DOHH2 (cell line): Measurements from ENCODE around the gene COL23A1.
A peak's percentile ranks its signal among the peaks of the same experiment; 100 is the strongest.
"Not testable (repeated sequence)": the region's sequence is repeated elsewhere in the genome, so short reads cannot be mapped to it uniquely, and the experiment has no call there.

Source experiments
- H3F3A ChIP-seq: fragments of 200-600 bp; sonication (generic), shearing (Covaris generic); 2 replicates; pipeline ENCODE4 v1.6.0; 2016; ENCODE audit warnings: antibody characterized with exemption, mild to moderate bottlenecking; ENCODE audit not compliant: control insufficient read depth, insufficient read depth
- H3K27ac ChIP-seq: fragments of 200-600 bp; sonication (generic); 2 replicates; pipeline ENCODE4 v1.5.1; 2014; ENCODE audit warnings: low read depth, mild to moderate bottlenecking, low read length, moderate library complexity
- H3K27me3 ChIP-seq: fragments of 200-600 bp; sonication (generic); 2 replicates; pipeline ENCODE4 v1.6.1; 2014; ENCODE audit warnings: mild to moderate bottlenecking, low read length, mixed read lengths; ENCODE audit not compliant: control insufficient read depth
- H3K36me3 ChIP-seq: fragments of 200-600 bp; sonication (generic); 2 replicates; pipeline ENCODE4 v1.6.1; 2014; ENCODE audit warnings: mild to moderate bottlenecking, low read length, moderate library complexity, mixed read lengths; ENCODE audit not compliant: control insufficient read depth
- H3K4me1 ChIP-seq: fragments of 200-600 bp; sonication (generic); 2 replicates; pipeline ENCODE4 v1.6.1; 2014; ENCODE audit warnings: mild to moderate bottlenecking, low read length, mixed read lengths; ENCODE audit not compliant: control insufficient read depth
- H3K4me2 ChIP-seq: fragments of 200-600 bp; sonication (generic); 2 replicates; pipeline ENCODE4 v1.6.0; 2014; ENCODE audit warnings: mild to moderate bottlenecking, low read length, moderate library complexity
- H3K4me3 ChIP-seq: fragments of 200-600 bp; sonication (generic); 2 replicates; pipeline ENCODE4 v1.5.1; 2014; ENCODE audit warnings: mild to moderate bottlenecking, low read length, mixed read lengths
- H3K79me2 ChIP-seq: fragments of 200-600 bp; sonication (generic); 2 replicates; pipeline ENCODE4 v1.6.1; 2014; ENCODE audit warnings: mild to moderate bottlenecking, low read length, mixed read lengths; ENCODE audit not compliant: control insufficient read depth
- H3K9me2 ChIP-seq: fragments of 200-600 bp; sonication (generic); replicated peaks from 2 replicates; pipeline ENCODE4 v1.6.1; 2014; ENCODE audit warnings: mild to moderate bottlenecking, low read length, mixed read lengths; ENCODE audit not compliant: control insufficient read depth
- H3K9me3 ChIP-seq: fragments of 200-600 bp; sonication (generic); 2 replicates; pipeline ENCODE4 v1.6.1; 2014; ENCODE audit warnings: antibody characterized with exemption, low read length, mixed read lengths; ENCODE audit not compliant: control insufficient read depth, insufficient read depth
- H4K20me1 ChIP-seq: fragments of 200-600 bp; sonication (generic); 2 replicates; pipeline ENCODE4 v1.6.0; 2014; ENCODE audit warnings: low read depth, mild to moderate bottlenecking, antibody characterized with exemption, low read length, moderate library complexity; ENCODE audit not compliant: control insufficient read depth, insufficient read depth
- EZH2phosphoT487 ChIP-seq: fragments of 200-600 bp; sonication (generic); IDR thresholded peaks from 2 replicates; pipeline ENCODE4 v1.6.1; 2017; ENCODE audit warnings: borderline replicate concordance, mild to moderate bottlenecking, antibody characterized with exemption, low read length, moderate library complexity, mixed read lengths
- TF ChIP-seq, protein P1 (sequence below): fragments of 200-600 bp; sonication (generic); IDR thresholded peaks from one replicate; pipeline ENCODE4 v1.5.1; 2014; ENCODE audit warnings: antibody characterized with exemption, mild to moderate bottlenecking, low read depth, low read length; ENCODE audit not compliant: poor library complexity, severe bottlenecking

The COL23A1 gene

DNA sequence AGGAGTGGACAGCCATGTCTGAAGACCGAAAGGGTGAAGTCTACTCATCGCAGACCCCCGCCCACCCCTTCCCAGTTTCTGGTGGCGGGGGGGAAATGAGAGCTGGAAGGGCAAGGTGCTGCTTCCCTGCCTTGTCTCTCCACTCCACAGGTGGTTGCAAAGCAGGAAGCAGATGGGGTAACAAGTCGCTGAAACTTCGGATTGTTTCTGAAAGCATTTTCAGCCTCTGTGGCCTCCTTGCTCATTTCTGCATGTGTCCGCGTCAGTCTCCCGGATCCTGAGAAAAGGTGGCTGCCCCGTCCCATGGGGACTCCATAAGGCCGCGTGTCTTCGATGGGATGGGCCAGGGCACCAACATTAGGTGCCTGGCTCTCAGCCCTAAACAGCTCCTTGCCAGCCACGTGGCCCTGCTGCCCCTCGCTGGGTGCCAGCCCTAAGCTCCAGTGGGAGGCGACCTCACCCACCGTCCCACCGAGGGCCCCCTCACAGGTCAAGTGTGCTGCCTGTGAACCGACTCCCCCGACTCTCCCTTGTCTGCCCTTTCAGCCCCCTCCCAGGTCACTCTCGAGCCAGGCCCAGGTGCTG is 358.6 kb downstream of the COL23A1 start:
- TF ChIP-seq, protein P1, sequence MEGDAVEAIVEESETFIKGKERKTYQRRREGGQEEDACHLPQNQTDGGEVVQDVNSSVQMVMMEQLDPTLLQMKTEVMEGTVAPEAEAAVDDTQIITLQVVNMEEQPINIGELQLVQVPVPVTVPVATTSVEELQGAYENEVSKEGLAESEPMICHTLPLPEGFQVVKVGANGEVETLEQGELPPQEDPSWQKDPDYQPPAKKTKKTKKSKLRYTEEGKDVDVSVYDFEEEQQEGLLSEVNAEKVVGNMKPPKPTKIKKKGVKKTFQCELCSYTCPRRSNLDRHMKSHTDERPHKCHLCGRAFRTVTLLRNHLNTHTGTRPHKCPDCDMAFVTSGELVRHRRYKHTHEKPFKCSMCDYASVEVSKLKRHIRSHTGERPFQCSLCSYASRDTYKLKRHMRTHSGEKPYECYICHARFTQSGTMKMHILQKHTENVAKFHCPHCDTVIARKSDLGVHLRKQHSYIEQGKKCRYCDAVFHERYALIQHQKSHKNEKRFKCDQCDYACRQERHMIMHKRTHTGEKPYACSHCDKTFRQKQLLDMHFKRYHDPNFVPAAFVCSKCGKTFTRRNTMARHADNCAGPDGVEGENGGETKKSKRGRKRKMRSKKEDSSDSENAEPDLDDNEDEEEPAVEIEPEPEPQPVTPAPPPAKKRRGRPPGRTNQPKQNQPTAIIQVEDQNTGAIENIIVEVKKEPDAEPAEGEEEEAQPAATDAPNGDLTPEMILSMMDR, result no peak
- peaks cover 55% of the 10 kb centered on the region for H3K36me3 ChIP-seq

DNA sequence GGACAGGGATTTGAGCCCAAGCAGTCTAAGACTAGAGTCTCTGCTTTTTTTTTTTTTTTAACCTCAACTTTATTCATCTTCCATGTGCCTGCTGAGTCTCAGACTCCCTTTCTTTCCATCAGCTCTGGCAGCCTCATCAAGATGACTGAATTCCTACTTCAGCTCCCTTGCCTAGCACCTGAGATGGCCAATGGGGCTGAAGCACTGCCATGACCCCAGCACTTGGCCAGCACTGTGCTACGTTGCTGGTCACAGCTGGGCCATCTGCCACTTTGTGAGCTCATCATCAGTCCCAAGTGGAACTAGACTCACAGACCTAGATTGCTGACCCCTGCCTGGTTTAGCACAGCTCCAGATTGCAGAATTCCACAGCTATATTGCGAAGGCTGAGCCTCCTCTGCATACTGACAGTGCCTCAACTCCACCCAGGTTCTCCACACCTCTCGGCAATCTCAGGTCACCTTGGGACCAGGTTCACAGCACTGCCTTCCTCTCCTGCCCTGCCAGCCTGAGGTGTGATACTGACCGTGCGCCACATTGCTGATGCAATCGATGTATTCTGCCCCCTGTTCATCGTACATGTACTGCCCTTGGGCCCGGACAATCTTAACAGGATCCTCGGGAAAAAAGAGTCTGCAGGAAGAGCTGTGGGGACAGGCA is 359.2 kb downstream of the COL23A1 start:
- Histone ChIP-seq H3K4me3 (peak overlapping the region; percentile 98), H3K4me2 (peak overlapping the region; percentile 99), H3F3A (peaks cover 11% of the 10 kb centered on the region; the same call in 1 of the 2 replicates), H3K36me3 (peaks cover 61% of the 10 kb centered on the region), H4K20me1 (peaks cover 15% of the 10 kb centered on the region), H3K4me1 (peaks cover 45% of the 10 kb centered on the region), H3K27ac (0 out of 2 replicates have a peak overlapping the region, but pooled peaks have one; percentile 68), H3K79me2 (peaks cover 56% of the 10 kb centered on the region), H3K9me2 (no peaks in the 10 kb centered on the region), H3K9me3 (no peaks in the 10 kb centered on the region), H3K27me3 (no peaks in the 10 kb centered on the region)
- TF ChIP-seq, protein P1, result no peak
- no peak for TF ChIP-seq EZH2phosphoT487

More for the DNA sequence above, 358.6 kb downstream of the COL23A1 start:
- Histone ChIP-seq H3F3A (peaks cover 11% of the 10 kb centered on the region; the same call in 1 of the 2 replicates), H3K9me2 (no peaks in the 10 kb centered on the region), H3K4me1 (peaks cover 47% of the 10 kb centered on the region), H3K9me3 (no peaks in the 10 kb centered on the region), H3K27ac (peak overlapping the region; percentile 68), H3K27me3 (no peaks in the 10 kb centered on the region), H4K20me1 (peaks cover 15% of the 10 kb centered on the region), H3K4me3 (peak overlapping the region; percentile 98), H3K79me2 (peaks cover 56% of the 10 kb centered on the region), H3K4me2 (peak overlapping the region; percentile 99)

DNA sequence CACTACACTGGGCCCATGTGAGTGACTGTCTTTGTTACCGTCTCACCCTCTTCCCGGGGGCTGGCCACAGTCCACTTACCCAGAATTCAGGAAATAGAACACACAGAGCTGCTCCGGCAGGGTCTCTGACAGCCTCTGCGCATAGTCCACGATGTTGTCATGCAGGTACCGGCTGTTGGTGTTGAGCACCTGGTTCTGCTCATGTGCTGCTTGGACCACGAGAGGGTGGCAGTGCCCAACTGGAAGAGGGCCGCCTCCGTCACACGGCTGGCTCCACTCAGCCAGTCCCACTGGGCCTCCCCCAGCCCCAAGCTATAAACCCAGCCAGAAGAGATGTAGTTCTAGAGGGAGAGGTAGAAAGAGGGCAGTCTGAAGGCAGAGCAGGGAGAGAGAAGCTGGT is 360.3 kb downstream of the COL23A1 start:
- H3K4me1 ChIP-seq, result peaks cover 39% of the 10 kb centered on the region
- no peaks in the 10 kb centered on the region for H3K9me3 ChIP-seq
- no peak overlapping the region; the same call in 1 of the 2 replicates for H3K4me3 ChIP-seq
- H3K36me3 ChIP-seq, result peaks cover 72% of the 10 kb centered on the region
- H3K27ac ChIP-seq, result no peak overlapping the region
- no peaks in the 10 kb centered on the region for H3K9me2 ChIP-seq
- peak overlapping the region; percentile 99 for H3K4me2 ChIP-seq
- TF ChIP-seq EZH2phosphoT487, result no peak
- TF ChIP-seq, protein P1, result no peak
- peaks cover 11% of the 10 kb centered on the region; the same call in 1 of the 2 replicates for H3F3A ChIP-seq
- H4K20me1 ChIP-seq, result peaks cover 15% of the 10 kb centered on the region
- peaks cover 59% of the 10 kb centered on the region for H3K79me2 ChIP-seq
- no peaks in the 10 kb centered on the region for H3K27me3 ChIP-seq

DNA sequence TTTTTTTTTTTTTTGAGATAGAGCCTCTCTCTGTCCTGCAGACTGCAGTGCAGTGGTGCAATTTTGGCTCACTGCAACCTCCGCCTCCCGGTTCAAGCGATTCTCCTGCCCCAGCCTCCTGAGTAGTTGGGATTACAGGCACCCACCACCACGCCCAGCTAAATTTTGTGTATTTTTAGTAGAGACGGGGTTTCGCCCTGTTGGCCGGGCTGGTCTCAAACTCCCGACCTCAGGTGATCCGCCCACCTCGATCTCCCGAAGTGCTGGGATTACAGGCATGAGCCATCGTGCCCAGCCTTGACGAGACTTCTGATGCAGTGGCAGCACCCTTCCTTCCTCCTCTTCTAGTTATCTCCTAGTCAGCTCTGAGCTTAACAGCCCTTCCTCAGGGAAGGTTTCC is 361.1 kb downstream of the COL23A1 start:
- Histone ChIP-seq H4K20me1 (peaks cover 15% of the 10 kb centered on the region), H3K4me1 (peaks cover 31% of the 10 kb centered on the region), H3K36me3 (peaks cover 80% of the 10 kb centered on the region), H3F3A (peaks cover 11% of the 10 kb centered on the region; the same call in 1 of the 2 replicates), H3K79me2 (peaks cover 60% of the 10 kb centered on the region)
- not testable (repeated sequence) for H3K27me3 ChIP-seq, H3K9me2 ChIP-seq, H3K9me3 ChIP-seq, H3K27ac ChIP-seq, H3K4me2 ChIP-seq, H3K4me3 ChIP-seq
